ENCODE measurements around the gene IL2RA. TPM values are rescaled to one million over a fixed set of nuclear protein-coding genes. Genes with fewer than 3 reads are reported as not detected.
A peak's percentile ranks its signal among the peaks of the same experiment; 100 is the strongest.

IL2RA gene
- total and polyA plus RNA-seq, 2 donors (not counting 3 experiments of a cell fraction or from before 2014, with no cell fraction given) = not detected

- intact Hi-C loops (cut with micrococcal nuclease) = loop anchor here (1.0 kb wide), 1 partner anchor 53 kb away; no protein-coding TSS in a partner anchor
- H3K9ac ChIP-seq (replicated peaks; ENCODE audit: extremely low read depth, insufficient read depth, low read length) = no peak overlapping the region
- CTCF ChIA-PET = interaction anchor here (0.7 to 4.1 kb wide), 6 partner anchors 56 to 315 kb away, joined by 3 to 54 read pairs (median 4); partner anchors contain the start of gene PFKFB3
- H3K27ac ChIP-seq (ENCODE audit: insufficient read depth, low read depth, low read length) = peak overlapping the region; percentile 45
- H3K36me3 ChIP-seq (ENCODE audit: control insufficient read depth in 2 of 2, extremely low read depth in 1 of 2, insufficient read depth in 2 of 2, low read length in 2 of 2) = no peaks in the 10 kb centered on the region
- FAIRE-seq (peak; percentile 79), DNase-seq (ENCODE audit: low read depth, low spot score) (peak; percentile 89)
- no peaks in the 10 kb centered on the region for H3K27me3 ChIP-seq (ENCODE audit: control insufficient read depth in 2 of 2, insufficient read depth in 2 of 2, low read length in 2 of 2)
- H3K9me1 ChIP-seq (replicated peaks; ENCODE audit: control insufficient read depth, extremely low read depth, insufficient read depth, low read length) = no peaks in the 10 kb centered on the region
- no peak overlapping the region for H2AFZ ChIP-seq (ENCODE audit: low read depth, low read length)
- H3K9me3 ChIP-seq (replicated peaks; ENCODE audit: control insufficient read depth, insufficient read depth, low read length) = no peaks in the 10 kb centered on the region
- POLR2A ChIA-PET = interaction anchor here (0.6 kb wide), 2 partner anchors 57 to 140 kb away, joined by 3 to 5 read pairs; no protein-coding TSS in a partner anchor
- H3K4me2 ChIP-seq (ENCODE audit: insufficient read depth, low read length) = peak overlapping the region; percentile 81
- TF ChIP-seq POLR2A (IDR thresholded peaks at IDR 0.05; ENCODE audit: low read depth, low read length) (no peak), POLR2AphosphoS5 (IDR thresholded peaks at IDR 0.05; ENCODE audit: insufficient read depth, low read depth, low read length) (no peak), FOS (IDR thresholded peaks at IDR 0.05; ENCODE audit: borderline replicate concordance, insufficient read depth, low read length) (no peak), EZH2 (IDR thresholded peaks at IDR 0.05; ENCODE audit: borderline replicate concordance, low read depth, low read length, severe bottlenecking) (no peak), JUN (IDR thresholded peaks at IDR 0.05; ENCODE audit: borderline replicate concordance, insufficient read depth, insufficient read length, low read depth) (no peak), GATA2 (IDR thresholded peaks at IDR 0.05; ENCODE audit: insufficient read depth, insufficient read length, low read depth, low read length) (peak; percentile 86), CTCF (IDR thresholded peaks at IDR 0.05; ENCODE audit: extremely low read depth in 1 of 2, insufficient read depth in 1 of 2, low read depth in 1 of 2, low read length in 2 of 2) (peak in 1 of 2 donors; percentile 17), MAX (IDR thresholded peaks at IDR 0.05; ENCODE audit: insufficient read depth, insufficient read length) (no peak), MYC (IDR thresholded peaks at IDR 0.05; ENCODE audit: low read depth, low read length) (no peak)
- dilution Hi-C loops (cut with MboI; ENCODE audit: extremely low pct_ligation_motif_present, low sequenced_read_pairs) = loop anchor here (25.0 kb wide), 1 partner anchor 129 kb away; no protein-coding TSS in a partner anchor
- H3K79me2 ChIP-seq (ENCODE audit: control insufficient read depth, insufficient read depth, low read length) = peaks cover 75% of the 10 kb centered on the region
- peak overlapping the region in 1 of 3 experiments; percentile 10 for H3K4me3 ChIP-seq (replicated peaks in 1 of 3; ENCODE audit: insufficient read depth in 1 of 3, low read depth in 1 of 3, low read length in 3 of 3)
- peaks cover 31% of the 10 kb centered on the region for H3K4me1 ChIP-seq (ENCODE audit: control insufficient read depth, extremely low read depth, insufficient read depth, low read length)
- peaks cover 3% of the 10 kb centered on the region for H4K20me1 ChIP-seq (replicated peaks; ENCODE audit: control insufficient read depth, extremely low read depth, insufficient read depth, low read length)
- no TSS peak for BruUV-seq (replicated peaks)
These were observed 29.5 kb upstream of the IL2RA start for GRCh38 chr10:6091630-6092029.

All from endothelial cell of umbilical vein (primary cell).